Stimulated activated naive B cell treated with anti-CD40 and anti-IgM and Interleukin-4, amounts not matched to agents 10 μg/mL and 1 μg/mL and 100 μg/mL, for 72 hours (primary cell): ENCODE results near the gene CAPN10.

Source experiments
- ATAC-seq, 2 donors: fragments of 150-1000 bp; cut with Tn5 transposase; replicated peaks; 2 replicates each; pipeline ENCODE4 v1.10.0; 2021; ENCODE audit warnings: moderate library complexity in 1 of 2
- DNase-seq: peaks from one replicate; pipeline ENCODE4 v3.0.0; 2021
- H3K27ac Mint-ChIP-seq: one replicate; pipeline ENCODE4 v1.8.0; 2022; ENCODE audit warnings: mild to moderate bottlenecking, mixed read lengths
- H3K27me3 Mint-ChIP-seq, 2 donors: one replicate each; pipeline ENCODE4 v1.8.0; 2022; ENCODE audit warnings: mixed read lengths in 2 of 2
- H3K36me3 Mint-ChIP-seq, 2 donors: one replicate each; pipeline ENCODE4 v1.8.0; 2022; ENCODE audit warnings: mixed read lengths in 2 of 2, mild to moderate bottlenecking in 1 of 2
- H3K4me1 Mint-ChIP-seq, 2 donors: one replicate each; pipeline ENCODE4 v1.8.0; 2022; ENCODE audit warnings: mixed read lengths in 2 of 2, mild to moderate bottlenecking in 1 of 2
- H3K4me3 Mint-ChIP-seq, 2 donors: one replicate each; pipeline ENCODE4 v1.8.0; 2022; ENCODE audit warnings: mild to moderate bottlenecking in 2 of 2, mixed read lengths in 2 of 2, moderate library complexity in 1 of 2
- H3K9me3 Mint-ChIP-seq, 2 donors: one replicate each; pipeline ENCODE4 v1.8.0; 2022; ENCODE audit warnings: mixed read lengths in 2 of 2, mild to moderate bottlenecking in 1 of 2

The CAPN10 gene

DNA sequence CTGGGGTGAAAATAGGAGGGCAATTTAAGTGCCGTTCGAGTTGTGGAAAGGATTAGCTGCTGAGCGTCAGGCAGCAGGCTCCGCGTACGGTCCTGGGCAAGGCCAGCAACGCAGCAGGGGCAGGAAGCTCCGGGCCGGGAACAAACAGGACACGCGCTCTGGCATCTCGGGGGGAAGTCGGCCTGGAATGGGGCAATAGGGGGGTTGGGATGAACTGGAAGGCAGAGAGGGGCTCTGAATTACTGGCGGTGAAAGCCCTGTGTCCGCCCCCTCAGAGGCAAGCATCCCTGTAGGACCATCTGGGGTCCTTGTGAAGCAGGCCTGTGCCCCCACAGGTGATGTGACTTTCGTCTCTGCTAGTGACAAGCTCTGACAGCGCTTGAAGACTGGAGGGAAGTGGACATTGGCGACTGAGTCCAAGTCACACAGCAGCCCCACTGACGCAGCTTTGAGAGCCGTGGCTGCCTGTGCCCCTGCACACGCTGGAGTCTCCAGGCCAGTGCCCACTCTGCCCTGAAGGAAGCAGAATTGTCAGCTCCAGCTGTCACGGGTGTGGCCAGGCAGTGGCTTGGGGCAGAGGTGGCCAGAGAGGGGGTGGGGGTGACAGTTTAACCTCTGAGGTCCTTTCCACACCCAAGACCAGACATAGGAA lies 61.1 kb downstream of the CAPN10 start:
- H3K4me3 Mint-ChIP-seq = no peak overlapping the region
- no peak overlapping the region for H3K27ac Mint-ChIP-seq
- no peak for ATAC-seq
- peaks cover 0 to 5% of the 10 kb centered on the region in 2 donors for H3K4me1 Mint-ChIP-seq
- no peaks in the 10 kb centered on the region for H3K9me3 Mint-ChIP-seq
- DNase-seq = no peak
- no peaks in the 10 kb centered on the region for H3K36me3 Mint-ChIP-seq
- H3K27me3 Mint-ChIP-seq = peaks cover 45 to 71% of the 10 kb centered on the region in 2 donors

GRCh38 chr2:240648155-240648649 lies 61.7 kb downstream of the CAPN10 start:
- Mint-ChIP-seq H3K27ac (no peak overlapping the region), H3K27me3 (peaks cover 48 to 73% of the 10 kb centered on the region in 2 donors), H3K9me3 (no peaks in the 10 kb centered on the region), H3K36me3 (no peaks in the 10 kb centered on the region), H3K4me1 (peaks cover 0 to 5% of the 10 kb centered on the region in 2 donors), H3K4me3 (no peak overlapping the region)
- DNase-seq (no peak), ATAC-seq (no peak)
